H9 (cell line): Measurements from ENCODE around the gene DRD4. TPM values are rescaled to one million over a fixed set of nuclear protein-coding genes. Genes with fewer than 3 reads are reported as not detected.

Source experiments
- DNase-seq: peaks from one replicate; pipeline ENCODE4 v3.0.0-alpha.2; 2017
- H2AFZ ChIP-seq: one replicate; pipeline ENCODE4 v1.6.1; 2013; ENCODE audit warnings: mild to moderate bottlenecking, low read length, control low read depth, moderate library complexity
- H2AK5ac ChIP-seq: 2 replicates; pipeline ENCODE4 v1.6.1; 2013; ENCODE audit warnings: low read length, control low read depth, mixed read lengths; ENCODE audit not compliant: insufficient read length
- H2BK120ac ChIP-seq: one replicate; pipeline ENCODE4 v1.6.1; 2013; ENCODE audit warnings: low read depth, mild to moderate bottlenecking, low read length, control low read depth, inconsistent platforms; ENCODE audit not compliant: poor library complexity, severe bottlenecking
- H2BK12ac ChIP-seq: 2 replicates; pipeline ENCODE4 v1.6.1; 2013; ENCODE audit warnings: low read length, control low read depth, mixed read lengths, low read depth; ENCODE audit not compliant: insufficient read length
- H2BK15ac ChIP-seq: 2 replicates; pipeline ENCODE4 v1.6.1; 2013; ENCODE audit warnings: low read depth, low read length, control low read depth
- H2BK20ac ChIP-seq: one replicate; pipeline ENCODE4 v1.6.1; 2013; ENCODE audit warnings: low read depth, mild to moderate bottlenecking, low read length, control low read depth, inconsistent platforms; ENCODE audit not compliant: poor library complexity, severe bottlenecking
- H2BK5ac ChIP-seq: 2 replicates; pipeline ENCODE4 v1.6.1; 2013; ENCODE audit warnings: low read length, control low read depth, mixed read lengths; ENCODE audit not compliant: insufficient read length
- H3K14ac ChIP-seq: 2 replicates; pipeline ENCODE4 v1.6.1; 2013; ENCODE audit warnings: low read length, control low read depth; ENCODE audit not compliant: insufficient read depth
- H3K18ac ChIP-seq: 2 replicates; pipeline ENCODE4 v1.6.1; 2013; ENCODE audit warnings: low read depth, mild to moderate bottlenecking, mixed read lengths, low read length, control low read depth; ENCODE audit not compliant: insufficient read length
- H3K23ac ChIP-seq: 2 replicates; pipeline ENCODE4 v1.6.1; 2013; ENCODE audit warnings: low read length, control low read depth, mixed read lengths, low read depth; ENCODE audit not compliant: insufficient read length
- H3K23me2 ChIP-seq: 2 replicates; pipeline ENCODE4 v1.6.1; 2013; ENCODE audit warnings: low read depth, mild to moderate bottlenecking, mixed read lengths, low read length, control low read depth; ENCODE audit not compliant: insufficient read length, poor library complexity, severe bottlenecking
- H3K27ac ChIP-seq: 2 replicates; pipeline ENCODE4 v1.5.1; 2013; ENCODE audit warnings: low read length, control low read depth, mixed read lengths, low read depth; ENCODE audit not compliant: insufficient read length
- H3K27me3 ChIP-seq: 2 replicates; pipeline ENCODE4 v1.6.1; 2013; ENCODE audit warnings: low read length, control low read depth, inconsistent platforms; ENCODE audit not compliant: insufficient read depth
- H3K4ac ChIP-seq: 2 replicates; pipeline ENCODE4 v1.6.1; 2013; ENCODE audit warnings: low read depth, mild to moderate bottlenecking, control low read depth, inconsistent platforms, low read length, moderate library complexity
- H3K4me1 ChIP-seq: 2 replicates; pipeline ENCODE4 v1.6.1; 2013; ENCODE audit warnings: low read length, control low read depth, inconsistent platforms; ENCODE audit not compliant: insufficient read depth
- H3K4me2 ChIP-seq: 2 replicates; pipeline ENCODE4 v1.6.1; 2013; ENCODE audit warnings: low read length, control low read depth, mixed read lengths; ENCODE audit not compliant: insufficient read length, insufficient read depth
- H3K56ac ChIP-seq: 2 replicates; pipeline ENCODE4 v1.6.1; 2013; ENCODE audit warnings: low read depth, mild to moderate bottlenecking, mixed read lengths, low read length, control low read depth; ENCODE audit not compliant: insufficient read length
- H3K79me1 ChIP-seq: 2 replicates; pipeline ENCODE4 v1.6.1; 2013; ENCODE audit warnings: low read depth, mild to moderate bottlenecking, moderate library complexity, low read length, control low read depth, inconsistent platforms; ENCODE audit not compliant: insufficient read depth, poor library complexity, severe bottlenecking
- H3K79me2 ChIP-seq: 2 replicates; pipeline ENCODE4 v1.6.1; 2013; ENCODE audit warnings: low read length, control low read depth, inconsistent platforms; ENCODE audit not compliant: insufficient read depth
- H3K9ac ChIP-seq: 2 replicates; pipeline ENCODE4 v1.6.1; 2013; ENCODE audit warnings: low read length, control low read depth, mixed read lengths; ENCODE audit not compliant: insufficient read length; ENCODE audit errors: extremely low read depth
- H3K9me3 ChIP-seq: one replicate; pipeline ENCODE4 v1.6.1; 2013; ENCODE audit warnings: low read depth, low read length, inconsistent platforms; ENCODE audit not compliant: control insufficient read depth
- H3T11ph ChIP-seq: one replicate; pipeline ENCODE4 v1.6.1; 2013; ENCODE audit warnings: mild to moderate bottlenecking, low read length, control low read depth, inconsistent platforms
- H4K20me1 ChIP-seq: one replicate; pipeline ENCODE4 v1.6.1; 2013; ENCODE audit not compliant: control insufficient read depth, insufficient read length, insufficient read depth
- H4K5ac ChIP-seq: 2 replicates; pipeline ENCODE4 v1.6.1; 2013; ENCODE audit warnings: low read depth, mild to moderate bottlenecking, mixed read lengths, low read length, control low read depth; ENCODE audit not compliant: insufficient read length
- H4K8ac ChIP-seq: replicated peaks from 2 replicates; pipeline ENCODE4 v1.6.1; 2013; ENCODE audit warnings: low read length, control low read depth, mixed read lengths, low read depth; ENCODE audit not compliant: insufficient read length
- H4K91ac ChIP-seq: 2 replicates; pipeline ENCODE4 v1.6.1; 2013; ENCODE audit warnings: low read depth, mild to moderate bottlenecking, moderate library complexity, mixed read lengths, low read length, control low read depth; ENCODE audit not compliant: insufficient read length
- H3K27ac Mint-ChIP-seq, 3 experiments: 2 replicates in 2 of 3; 3 replicates in 1 of 3; pipeline ENCODE4 v1.8.0; 2020 to 2021; ENCODE audit warnings: mixed read lengths in 3 of 3, mild to moderate bottlenecking in 1 of 3, moderate library complexity in 1 of 3
- H3K27me3 Mint-ChIP-seq: 2 replicates; pipeline ENCODE4 v1.8.0; 2021; ENCODE audit warnings: low read depth, mild to moderate bottlenecking, moderate library complexity, mixed read lengths
- H3K36me3 Mint-ChIP-seq, 3 experiments: 2 replicates in 2 of 3; 3 replicates in 1 of 3; pipeline ENCODE4 v1.8.0; 2020 to 2021; ENCODE audit warnings: low read depth in 3 of 3, mixed read lengths in 3 of 3; ENCODE audit not compliant: insufficient read depth in 1 of 3
- H3K4me1 Mint-ChIP-seq, 2 experiments: 2 replicates each; pipeline ENCODE4 v1.8.0; 2020; ENCODE audit warnings: mixed read lengths in 2 of 2
- H3K4me3 Mint-ChIP-seq, 2 experiments: 2 replicates in 1 of 2; 3 replicates in 1 of 2; pipeline ENCODE4 v1.8.0; 2020 to 2021; ENCODE audit warnings: mild to moderate bottlenecking in 2 of 2, mixed read lengths in 2 of 2, moderate library complexity in 1 of 2
- H3K9me3 Mint-ChIP-seq, 2 experiments: 2 replicates in 1 of 2; 3 replicates in 1 of 2; pipeline ENCODE4 v1.8.0; 2020; ENCODE audit warnings: mild to moderate bottlenecking in 2 of 2, mixed read lengths in 2 of 2, moderate library complexity in 1 of 2
- WGBS: extraction: QIAGEN DNeasy Blood & Tissue Kit; methylation state at CpG from one replicate; pipeline ENCODE4 v1.1.7; 2013; ENCODE audit warnings: missing lambda C conversion rate, low lambda C conversion rate, mixed read lengths; ENCODE audit not compliant: insufficient read length; ENCODE audit errors: extremely low coverage; 5-methylcytosine and 5-hydroxymethylcytosine counted together
- total RNA-seq: library from RNA; stranded (reverse); gene quantifications from 2 replicates; pipeline ENCODE4 v1.2.1, GENCODE V29; 2021
- TF ChIP-seq, protein P1 (sequence below): fragments of 200-600 bp; sonication (generic); conservative IDR thresholded peaks from 3 replicates; pipeline ENCODE4 v1.8.0; 2021; ENCODE audit warnings: antibody characterized with exemption, mild to moderate bottlenecking

The DRD4 gene
- total RNA-seq, 1 experiment from 2014 or later = 6.8 TPM

DNA sequence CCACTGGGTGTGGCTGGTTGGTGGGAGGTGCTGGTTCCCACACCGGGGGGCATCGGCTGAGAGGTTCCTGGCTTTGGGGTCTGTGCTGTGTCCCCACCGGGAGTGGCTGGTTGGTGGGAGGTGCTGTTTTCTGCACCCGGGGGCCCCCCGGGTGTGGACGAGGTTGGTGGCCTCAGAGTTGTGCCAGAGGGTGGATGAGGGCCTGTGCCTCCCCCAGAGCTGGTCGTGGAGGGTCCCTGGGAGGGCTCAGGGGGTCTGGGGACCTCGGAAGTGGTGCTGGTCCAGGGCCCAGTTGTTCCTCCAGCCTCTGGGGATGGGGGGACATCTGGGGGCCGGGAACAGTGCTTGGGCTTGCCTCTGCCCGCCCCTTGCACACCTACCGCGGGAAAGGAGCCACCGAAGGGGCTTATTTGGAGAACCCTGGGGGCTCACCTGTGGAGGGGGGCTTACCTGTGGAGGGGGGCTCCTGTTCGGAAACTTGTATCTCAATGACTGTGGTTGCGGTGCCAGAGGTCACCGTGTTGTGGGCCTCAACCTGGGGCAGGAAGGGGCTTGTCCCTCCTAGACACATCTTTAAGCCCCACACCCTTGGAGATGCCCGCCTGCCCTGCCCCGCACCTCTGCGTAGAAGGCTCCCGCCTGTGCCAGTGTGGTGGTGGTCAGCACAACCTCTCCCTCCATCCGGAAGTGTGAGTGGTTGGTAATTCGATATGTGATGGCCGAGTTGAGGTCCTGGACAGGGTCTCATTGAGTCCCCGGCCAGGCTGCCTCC lies 18.0 kb upstream of the DRD4 start:
- Histone ChIP-seq H3K56ac (no peak overlapping the region), H3K9me3 (no peaks in the 10 kb centered on the region), H4K20me1 (no peaks in the 10 kb centered on the region), H3T11ph (no peak overlapping the region), H4K5ac (no peak overlapping the region), H3K23me2 (peaks cover 4% of the 10 kb centered on the region), H2BK20ac (no peak overlapping the region), H3K79me1 (no peaks in the 10 kb centered on the region), H3K4me2 (no peak overlapping the region), H4K8ac (no peak overlapping the region), H2BK12ac (no peak overlapping the region), H3K27me3 (no peaks in the 10 kb centered on the region), H2BK5ac (no peak overlapping the region), H2AFZ (no peak overlapping the region), H3K4me1 (no peaks in the 10 kb centered on the region), H3K79me2 (no peaks in the 10 kb centered on the region), H3K4ac (no peak overlapping the region), H2AK5ac (no peak overlapping the region), H3K23ac (no peak overlapping the region), H3K27ac (no peak overlapping the region), H2BK120ac (no peak overlapping the region), H3K18ac (no peak overlapping the region), H4K91ac (no peak overlapping the region), H3K14ac (no peak overlapping the region), H3K9ac (no peak overlapping the region), H2BK15ac (no peak overlapping the region)
- H3K27me3 Mint-ChIP-seq = peaks cover 4% of the 10 kb centered on the region
- TF ChIP-seq, protein P1, sequence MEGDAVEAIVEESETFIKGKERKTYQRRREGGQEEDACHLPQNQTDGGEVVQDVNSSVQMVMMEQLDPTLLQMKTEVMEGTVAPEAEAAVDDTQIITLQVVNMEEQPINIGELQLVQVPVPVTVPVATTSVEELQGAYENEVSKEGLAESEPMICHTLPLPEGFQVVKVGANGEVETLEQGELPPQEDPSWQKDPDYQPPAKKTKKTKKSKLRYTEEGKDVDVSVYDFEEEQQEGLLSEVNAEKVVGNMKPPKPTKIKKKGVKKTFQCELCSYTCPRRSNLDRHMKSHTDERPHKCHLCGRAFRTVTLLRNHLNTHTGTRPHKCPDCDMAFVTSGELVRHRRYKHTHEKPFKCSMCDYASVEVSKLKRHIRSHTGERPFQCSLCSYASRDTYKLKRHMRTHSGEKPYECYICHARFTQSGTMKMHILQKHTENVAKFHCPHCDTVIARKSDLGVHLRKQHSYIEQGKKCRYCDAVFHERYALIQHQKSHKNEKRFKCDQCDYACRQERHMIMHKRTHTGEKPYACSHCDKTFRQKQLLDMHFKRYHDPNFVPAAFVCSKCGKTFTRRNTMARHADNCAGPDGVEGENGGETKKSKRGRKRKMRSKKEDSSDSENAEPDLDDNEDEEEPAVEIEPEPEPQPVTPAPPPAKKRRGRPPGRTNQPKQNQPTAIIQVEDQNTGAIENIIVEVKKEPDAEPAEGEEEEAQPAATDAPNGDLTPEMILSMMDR = no peak
- H3K27ac Mint-ChIP-seq = no peak overlapping the region
- WGBS = no CpG with 5 or more reads among the region's 24 CpGs
- peaks cover 0 to 5% (median 0%) of the 10 kb centered on the region in 3 experiments; a peak in 2 of 7 replicates for H3K36me3 Mint-ChIP-seq
- peaks cover 3 to 4% of the 10 kb centered on the region in 2 experiments; a peak in 2 of 4 replicates for H3K4me1 Mint-ChIP-seq
- no peaks in the 10 kb centered on the region for H3K9me3 Mint-ChIP-seq
- H3K4me3 Mint-ChIP-seq = no peak overlapping the region
- DNase-seq = no peak
